ENCODE measurements around the gene XYLT1. TPM values are rescaled to one million over a fixed set of nuclear protein-coding genes. Genes with fewer than 3 reads are reported as not detected.

Gene XYLT1
- total and polyA plus RNA-seq, 2 of the 4 experiments (the other 2 are of a cell fraction): 9.0 to 12.7 TPM

- TF ChIP-seq MXI1 (IDR thresholded peaks at IDR 0.05; ENCODE audit: borderline replicate concordance, low read depth, low read length): no peak
- TF ChIP-seq FOS (IDR thresholded peaks at IDR 0.05; ENCODE audit: low read depth, low read length): no peak
These were observed 130.8 kb downstream of the XYLT1 start (continued) for GRCh38 chr16:17339764-17340541.

DNA sequence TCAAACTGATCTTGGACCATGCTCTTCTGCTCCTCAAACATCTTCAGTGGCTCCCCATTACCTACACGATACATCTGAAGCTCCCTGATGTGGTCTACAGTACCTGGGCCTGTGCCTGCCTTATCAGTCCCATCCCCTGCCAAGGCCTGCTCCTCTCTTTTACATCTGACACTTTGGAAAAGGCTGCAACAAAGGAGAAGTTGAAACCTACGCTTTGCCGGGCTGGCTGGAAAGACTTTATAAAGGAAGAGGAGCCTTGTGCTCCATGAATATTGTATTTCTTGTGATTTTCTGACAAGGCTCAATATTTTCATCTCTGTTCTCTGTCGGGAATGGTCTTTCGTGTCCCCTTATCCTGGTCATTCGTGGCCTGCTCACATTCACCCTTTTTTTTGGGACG lies 132.5 kb downstream of the XYLT1 start:
- no peak overlapping the region for H3K27ac ChIP-seq (ENCODE audit: insufficient read depth, low read length)
- H4K8ac ChIP-seq (ENCODE audit: low read depth in 2 of 2, low read length in 2 of 2): no peak overlapping the region
- dilution Hi-C loops (cut with HindIII; ENCODE audit: low sequenced_read_pairs, unreplicated experiment): no loop called here
- H4K91ac ChIP-seq (ENCODE audit: insufficient read depth, low read depth, low read length): no peak overlapping the region
- H2BK5ac ChIP-seq (ENCODE audit: low read depth, low read length, poor library complexity, severe bottlenecking): no peak overlapping the region
- no peak overlapping the region for H3K4me2 ChIP-seq (ENCODE audit: low read depth, low read length)
- H3K56ac ChIP-seq (ENCODE audit: extremely low read depth, insufficient read depth, low read length): no peak overlapping the region
- H3K9ac ChIP-seq (ENCODE audit: low read depth, low read length): no peak overlapping the region
- peaks cover 7 to 32% of the 10 kb centered on the region in 2 experiments; a peak in 3 of 4 replicates for H3K79me1 ChIP-seq (ENCODE audit: low read depth in 1 of 2, low read length in 2 of 2)
- no peaks in the 10 kb centered on the region for H3K9me3 ChIP-seq (ENCODE audit: control insufficient read depth, insufficient read depth, low read length)
- 0 out of 2 replicates have a peak overlapping the region, but pooled peaks have one; percentile 22 for H3K4ac ChIP-seq (ENCODE audit: low read depth, low read length)
- no peak for TF ChIP-seq BHLHE40 (IDR thresholded peaks at IDR 0.05; ENCODE audit: low read depth, low read length)
- no peak for TF ChIP-seq FOS (IDR thresholded peaks at IDR 0.05; ENCODE audit: low read depth, low read length)
- no peak for TF ChIP-seq MAZ (IDR thresholded peaks at IDR 0.05; ENCODE audit: borderline replicate concordance, low read depth, low read length)
- no peak for TF ChIP-seq CEBPB (IDR thresholded peaks at IDR 0.05; ENCODE audit: low read depth, low read length)
- no peak for TF ChIP-seq RCOR1 (IDR thresholded peaks at IDR 0.05; ENCODE audit: insufficient replicate concordance, low read length)
- TF ChIP-seq RFX5 (IDR thresholded peaks at IDR 0.05; ENCODE audit: low read depth, low read length): no peak
- no peak for TF ChIP-seq SMC3 (IDR thresholded peaks at IDR 0.05; ENCODE audit: low read depth, low read length)
- no peak overlapping the region for H3K23ac ChIP-seq (ENCODE audit: low read depth, low read length)
- H3K14ac ChIP-seq (replicated peaks; ENCODE audit: low read depth, low read length): no peak overlapping the region
- H4K5ac ChIP-seq (ENCODE audit: low read depth, low read length): no peak overlapping the region
- no peak overlapping the region for H2AFZ ChIP-seq (replicated peaks; ENCODE audit: low read length, poor library complexity)
- in situ Hi-C loops (cut with MboI; ENCODE audit: low sequenced_read_pairs): no loop called here
- H3K4me1 ChIP-seq (ENCODE audit: control insufficient read depth, insufficient read depth, low read length): peaks cover 8% of the 10 kb centered on the region
- BruUV-seq (replicated peaks): no TSS peak
- no peak overlapping the region for H2BK15ac ChIP-seq (ENCODE audit: low read depth, low read length)
- ATAC-seq (ENCODE audit: low read depth) (no peak), DNase-seq (no peak)
- no peak overlapping the region for H2BK20ac ChIP-seq (ENCODE audit: low read depth, low read length)
- POLR2A ChIA-PET (ENCODE audit: unreplicated experiment): no interaction called here
- intact Hi-C loops (cut with micrococcal nuclease): no loop called here
- H2BK120ac ChIP-seq (ENCODE audit: low read depth, low read length): no peak overlapping the region
- H2AK5ac ChIP-seq (ENCODE audit: low read depth, low read length): no peak overlapping the region
- H3K9me1 ChIP-seq (ENCODE audit: insufficient read depth, low read length): peaks cover 20% of the 10 kb centered on the region
- no peak overlapping the region for H2AK9ac ChIP-seq (replicated peaks; ENCODE audit: low read depth, low read length, poor library complexity)
- WGBS, 2 experiments (ENCODE audit: extremely low coverage in 2 of 2, insufficient read length in 1 of 2): 90% methylated on average over 2 of the region's 7 CpGs; no CpG with 5 or more reads in 1 of the 2 experiments
- H3K18ac ChIP-seq (ENCODE audit: low read depth, low read length): no peak overlapping the region
- H3K27me3 ChIP-seq (ENCODE audit: control insufficient read depth, insufficient read depth, low read length): no peaks in the 10 kb centered on the region
- H3K4me3 ChIP-seq (ENCODE audit: insufficient read depth, low read depth, low read length): no peak overlapping the region
- H3K36me3 ChIP-seq (ENCODE audit: control insufficient read depth, insufficient read depth, low read length): no peaks in the 10 kb centered on the region
- CTCF ChIA-PET: no interaction called here
- no peaks in the 10 kb centered on the region; the same call in 1 of the 2 replicates for H4K20me1 ChIP-seq (ENCODE audit: insufficient read depth, low read length)
